GM19468 (cell line): ENCODE measurements around the gene PDGFC.

Experiments
- ATAC-seq: cut with Tn5 transposase; IDR thresholded peaks from one replicate; pipeline ENCODE4 v1.9.1; 2021; ENCODE audit warnings: mild to moderate bottlenecking, moderate library complexity, moderate number of reproducible peaks; ENCODE audit not compliant: unreplicated experiment; ENCODE audit errors: extremely low read depth

The PDGFC gene

GRCh38 chr4:156763511-156763910 is 208.1 kb downstream of the PDGFC start:
- no peak for ATAC-seq

- ATAC-seq: no peak
Measured at GRCh38 chr4:156762851-156763250, 208.7 kb downstream of the PDGFC start.

- ATAC-seq: no peak
Measured at GRCh38 chr4:156756118-156756517, 215.5 kb downstream of the PDGFC start.

- no peak for ATAC-seq
Measured at GRCh38 chr4:156754832-156755570, 216.6 kb downstream of the PDGFC start.

- no peak for ATAC-seq
Measured at GRCh38 chr4:156751486-156751885, 220.1 kb downstream of the PDGFC start.

- ATAC-seq: no peak
Measured at GRCh38 chr4:156749426-156750403, 221.9 kb downstream of the PDGFC start.

GRCh38 chr4:156746111-156746510 is 225.5 kb downstream of the PDGFC start:
- no peak for ATAC-seq

GRCh38 chr4:156738766-156739165 is 232.8 kb downstream of the PDGFC start:
- ATAC-seq: no peak

GRCh38 chr4:156734965-156735895 is 236.4 kb downstream of the PDGFC start:
- ATAC-seq: no peak

- ATAC-seq: no peak
Measured at GRCh38 chr4:156733582-156733981, 238.0 kb downstream of the PDGFC start.

GRCh38 chr4:156732634-156733033 is 239.0 kb downstream of the PDGFC start:
- ATAC-seq: no peak

GRCh38 chr4:156729416-156729815 is 242.2 kb downstream of the PDGFC start:
- no peak for ATAC-seq

GRCh38 chr4:156725257-156725656 is 246.3 kb downstream of the PDGFC start:
- ATAC-seq: no peak

- no peak for ATAC-seq
Measured at GRCh38 chr4:156723951-156724668, 247.5 kb downstream of the PDGFC start.

GRCh38 chr4:156718226-156718625 is 253.4 kb downstream of the PDGFC start:
- ATAC-seq: no peak

GRCh38 chr4:156711193-156711590 is 260.4 kb downstream of the PDGFC start:
- ATAC-seq: no peak
